Chondrocyte (in vitro differentiated cells): ENCODE results near the gene IL1RAPL1. TPM values are rescaled to one million over a fixed set of nuclear protein-coding genes. Genes with fewer than 3 reads are reported as not detected.

Experiments used
- DNase-seq: peaks from one replicate; pipeline ENCODE4 v3.0.0; 2021; ENCODE audit warnings: mixed read lengths, low spot score
- H3K27ac Mint-ChIP-seq: one replicate; pipeline ENCODE4 v1.8.0; 2021; ENCODE audit warnings: mild to moderate bottlenecking, moderate library complexity, mixed read lengths; ENCODE audit not compliant: unreplicated experiment
- H3K27me3 Mint-ChIP-seq: 2 replicates; pipeline ENCODE4 v1.8.0; 2021; ENCODE audit warnings: low read depth, mixed read lengths
- H3K36me3 Mint-ChIP-seq: 2 replicates; pipeline ENCODE4 v1.8.0; 2021; ENCODE audit warnings: low read depth, mixed read lengths
- H3K4me1 Mint-ChIP-seq: 2 replicates; pipeline ENCODE4 v1.8.0; 2021; ENCODE audit warnings: low read depth, mild to moderate bottlenecking, mixed read lengths
- H3K4me3 Mint-ChIP-seq: one replicate; pipeline ENCODE4 v1.8.0; 2021; ENCODE audit warnings: mild to moderate bottlenecking, moderate library complexity, mixed read lengths; ENCODE audit not compliant: unreplicated experiment
- H3K9me3 Mint-ChIP-seq: 2 replicates; pipeline ENCODE4 v1.8.0; 2021; ENCODE audit warnings: low read depth, mixed read lengths
- total RNA-seq: library from RNA; stranded (reverse); gene quantifications from 3 replicates; pipeline ENCODE4 v1.2.1, GENCODE V29; 2021
- TF ChIP-seq, protein P1 (sequence below): fragments of 200-600 bp; sonication (generic); IDR thresholded peaks from 2 replicates; pipeline ENCODE4 v1.5.0; 2021; ENCODE audit warnings: antibody characterized with exemption, mild to moderate bottlenecking, moderate library complexity

The IL1RAPL1 gene
- total RNA-seq, 1 donor from 2014 or later = not detected

DNA sequence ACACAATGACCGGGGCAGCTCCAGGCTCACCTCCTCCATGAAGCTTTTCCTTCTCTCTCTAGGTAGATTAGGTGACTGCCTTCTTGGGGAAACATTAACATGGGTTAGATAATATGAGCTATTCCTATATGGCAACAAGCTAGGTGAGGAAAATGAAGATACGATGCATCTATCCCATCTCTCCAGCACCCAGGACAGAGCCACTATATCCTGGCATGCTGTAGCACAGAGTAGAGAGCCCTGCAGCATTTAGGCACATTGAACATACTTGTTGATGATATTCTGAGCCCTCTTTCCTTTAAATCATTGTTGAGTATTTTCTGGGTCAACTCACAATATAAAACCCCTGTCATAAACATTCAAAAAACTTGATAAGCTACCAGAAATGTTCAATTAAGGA, 1133.9 kb downstream of the IL1RAPL1 start:
- DNase-seq = no peak
- H3K4me3 Mint-ChIP-seq = no peak overlapping the region
- TF ChIP-seq, protein P1, sequence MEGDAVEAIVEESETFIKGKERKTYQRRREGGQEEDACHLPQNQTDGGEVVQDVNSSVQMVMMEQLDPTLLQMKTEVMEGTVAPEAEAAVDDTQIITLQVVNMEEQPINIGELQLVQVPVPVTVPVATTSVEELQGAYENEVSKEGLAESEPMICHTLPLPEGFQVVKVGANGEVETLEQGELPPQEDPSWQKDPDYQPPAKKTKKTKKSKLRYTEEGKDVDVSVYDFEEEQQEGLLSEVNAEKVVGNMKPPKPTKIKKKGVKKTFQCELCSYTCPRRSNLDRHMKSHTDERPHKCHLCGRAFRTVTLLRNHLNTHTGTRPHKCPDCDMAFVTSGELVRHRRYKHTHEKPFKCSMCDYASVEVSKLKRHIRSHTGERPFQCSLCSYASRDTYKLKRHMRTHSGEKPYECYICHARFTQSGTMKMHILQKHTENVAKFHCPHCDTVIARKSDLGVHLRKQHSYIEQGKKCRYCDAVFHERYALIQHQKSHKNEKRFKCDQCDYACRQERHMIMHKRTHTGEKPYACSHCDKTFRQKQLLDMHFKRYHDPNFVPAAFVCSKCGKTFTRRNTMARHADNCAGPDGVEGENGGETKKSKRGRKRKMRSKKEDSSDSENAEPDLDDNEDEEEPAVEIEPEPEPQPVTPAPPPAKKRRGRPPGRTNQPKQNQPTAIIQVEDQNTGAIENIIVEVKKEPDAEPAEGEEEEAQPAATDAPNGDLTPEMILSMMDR = no peak
- H3K27ac Mint-ChIP-seq = no peak overlapping the region
- H3K27me3 Mint-ChIP-seq = peaks cover 10% of the 10 kb centered on the region
- no peaks in the 10 kb centered on the region for H3K4me1 Mint-ChIP-seq
- no peaks in the 10 kb centered on the region for H3K36me3 Mint-ChIP-seq
- peaks cover 4% of the 10 kb centered on the region for H3K9me3 Mint-ChIP-seq

DNA sequence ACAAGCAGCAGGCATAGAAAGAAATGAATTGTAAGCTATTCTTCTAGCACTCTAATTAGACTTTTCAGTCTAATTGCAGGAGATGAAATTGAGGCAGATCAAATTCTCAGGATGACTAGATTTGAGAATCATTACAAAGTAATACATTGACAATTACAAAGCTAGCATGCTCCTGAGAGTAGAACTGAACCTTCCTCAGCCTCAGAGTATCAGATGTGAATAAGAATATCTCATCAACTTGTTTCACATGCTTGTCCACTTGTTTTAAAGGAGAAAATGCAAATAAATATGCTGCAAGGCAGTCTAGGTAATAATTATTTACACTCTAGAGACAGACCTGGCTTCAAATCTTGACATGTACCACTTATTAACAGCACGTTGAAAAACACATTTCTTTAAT, 1137.1 kb downstream of the IL1RAPL1 start:
- Mint-ChIP-seq H3K4me3 (no peak overlapping the region), H3K36me3 (no peaks in the 10 kb centered on the region), H3K4me1 (no peaks in the 10 kb centered on the region), H3K27me3 (peaks cover 10% of the 10 kb centered on the region), H3K9me3 (no peaks in the 10 kb centered on the region), H3K27ac (no peak overlapping the region)
- TF ChIP-seq, protein P1 = no peak
- no peak for DNase-seq

DNA sequence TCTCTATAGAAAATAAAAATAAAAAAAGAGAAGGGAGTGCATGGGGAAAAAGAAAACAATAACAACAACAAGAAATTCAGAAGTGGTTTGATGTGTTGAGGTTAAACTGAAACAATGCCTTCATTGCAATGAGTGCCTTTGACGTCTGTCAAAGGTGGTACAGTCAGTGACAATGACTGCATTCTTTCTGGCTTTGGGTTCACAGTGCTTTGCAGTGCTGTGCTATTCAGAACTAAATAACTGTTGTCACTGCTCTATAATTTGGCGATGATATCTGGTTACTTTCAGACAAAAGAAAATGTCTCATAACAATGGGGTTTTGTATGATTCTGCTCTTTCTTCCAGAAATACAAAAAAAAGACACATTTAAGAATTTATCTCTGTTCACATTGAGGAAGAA, 1139.6 kb downstream of the IL1RAPL1 start:
- Mint-ChIP-seq H3K27ac (no peak overlapping the region), H3K27me3 (peaks cover 15% of the 10 kb centered on the region), H3K4me1 (no peaks in the 10 kb centered on the region), H3K9me3 (no peaks in the 10 kb centered on the region), H3K36me3 (no peaks in the 10 kb centered on the region), H3K4me3 (no peak overlapping the region)
- TF ChIP-seq, protein P1 = no peak
- no peak for DNase-seq

DNA sequence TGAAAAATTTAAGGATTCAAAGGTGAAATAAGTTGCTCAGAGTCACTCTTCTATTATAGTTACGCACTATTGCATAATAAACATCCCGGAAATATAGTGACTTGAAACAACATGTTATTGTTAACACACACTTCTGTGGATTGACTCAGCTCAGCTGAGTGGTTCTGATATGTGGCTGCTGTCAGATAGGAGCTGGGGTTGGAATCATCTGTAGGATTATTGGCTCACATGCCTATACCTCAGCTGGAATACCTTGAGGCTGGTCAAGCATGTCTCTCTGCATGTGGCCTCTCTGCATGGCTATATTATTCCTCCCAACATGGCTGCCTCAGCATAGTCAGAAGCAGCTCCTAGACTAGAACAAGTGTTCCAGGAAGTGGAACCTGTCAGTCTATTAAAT, 1141.4 kb downstream of the IL1RAPL1 start:
- Mint-ChIP-seq H3K36me3 (no peaks in the 10 kb centered on the region), H3K9me3 (no peaks in the 10 kb centered on the region), H3K27me3 (peaks cover 18% of the 10 kb centered on the region), H3K4me3 (no peak overlapping the region), H3K27ac (no peak overlapping the region), H3K4me1 (no peaks in the 10 kb centered on the region)
- TF ChIP-seq, protein P1 = no peak
- no peak for DNase-seq

DNA sequence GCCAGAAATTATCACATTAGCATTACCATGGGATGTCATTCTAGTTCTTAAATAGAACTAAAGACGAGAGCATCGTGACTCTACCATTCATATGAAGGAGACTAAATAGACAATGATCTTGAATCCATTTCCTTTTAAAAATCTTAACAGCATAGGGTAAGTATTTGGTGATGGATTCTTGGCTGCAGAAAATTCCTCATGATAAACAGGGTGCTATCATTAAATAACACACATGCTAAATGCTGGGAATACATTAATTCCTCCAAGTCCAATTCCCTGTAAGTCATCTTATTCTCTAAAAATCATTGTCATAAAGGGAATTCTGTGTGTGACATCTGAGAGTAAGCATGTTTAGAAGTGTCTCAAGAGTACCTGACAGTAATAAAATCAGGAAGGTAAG, 1157.7 kb downstream of the IL1RAPL1 start:
- H3K9me3 Mint-ChIP-seq = no peaks in the 10 kb centered on the region
- no peaks in the 10 kb centered on the region for H3K27me3 Mint-ChIP-seq
- H3K4me1 Mint-ChIP-seq = peaks cover 10% of the 10 kb centered on the region
- no peak overlapping the region for H3K27ac Mint-ChIP-seq
- no peak for DNase-seq
- no peaks in the 10 kb centered on the region for H3K36me3 Mint-ChIP-seq
- no peak overlapping the region for H3K4me3 Mint-ChIP-seq
- TF ChIP-seq, protein P1 = no peak
